ENCODE results near the gene DLGAP1. TPM values are rescaled to one million over a fixed set of nuclear protein-coding genes. Genes with fewer than 3 reads are reported as not detected.

Gene DLGAP1
- total and polyA plus RNA-seq, 2 of the 4 experiments (the other 2 are of a cell fraction), result under 0.01 to 0.09 TPM

GRCh38 chr18:3726238-3726951 is 728.7 kb downstream of the DLGAP1 start:
- ChIA-PET POLR2A (ENCODE audit: unreplicated experiment) (no interaction called here), CTCF (interaction anchor here (1.2 kb wide), 1 partner anchor 10 kb away, joined by 3 read pairs; no protein-coding TSS in a partner anchor)
- H3K18ac ChIP-seq (ENCODE audit: low read depth, low read length), result no peak overlapping the region
- H3K4me1 ChIP-seq (ENCODE audit: control insufficient read depth, insufficient read depth, low read length), result peaks cover 14% of the 10 kb centered on the region
- H2AFZ ChIP-seq (replicated peaks; ENCODE audit: low read length, poor library complexity), result no peak overlapping the region
- TF ChIP-seq BHLHE40 (IDR thresholded peaks at IDR 0.05; ENCODE audit: low read depth, low read length), result no peak
- no peak for TF ChIP-seq CEBPB (IDR thresholded peaks at IDR 0.05; ENCODE audit: low read depth, low read length)
- TF ChIP-seq CHD1 (IDR thresholded peaks at IDR 0.05; ENCODE audit: low read depth, low read length), result no peak
- TF ChIP-seq SMC3 (IDR thresholded peaks at IDR 0.05; ENCODE audit: low read depth, low read length), result no peak
- no peak for TF ChIP-seq USF2 (IDR thresholded peaks at IDR 0.05; ENCODE audit: low read depth, low read length)
- no peak for TF ChIP-seq RAD21 (IDR thresholded peaks at IDR 0.05; ENCODE audit: low read length)
- no peak for TF ChIP-seq MAZ (IDR thresholded peaks at IDR 0.05; ENCODE audit: borderline replicate concordance, low read depth, low read length)
- TF ChIP-seq FOS (IDR thresholded peaks at IDR 0.05; ENCODE audit: low read depth, low read length), result no peak
- TF ChIP-seq NFE2L2 (IDR thresholded peaks at IDR 0.05; ENCODE audit: low read depth, low read length), result no peak
- TF ChIP-seq ELK1 (IDR thresholded peaks at IDR 0.05; ENCODE audit: borderline replicate concordance, low read depth, low read length), result no peak
- no peak for TF ChIP-seq RFX5 (IDR thresholded peaks at IDR 0.05; ENCODE audit: low read depth, low read length)
- no peak for TF ChIP-seq MAFK (IDR thresholded peaks at IDR 0.05; ENCODE audit: low read depth, low read length)
- no peak for TF ChIP-seq CTCF (conservative IDR thresholded peaks at IDR 0.05; ENCODE audit: low read depth, low read length)
- TF ChIP-seq MXI1 (IDR thresholded peaks at IDR 0.05; ENCODE audit: borderline replicate concordance, low read depth, low read length), result no peak
- no peak for TF ChIP-seq RCOR1 (IDR thresholded peaks at IDR 0.05; ENCODE audit: insufficient replicate concordance, low read length)
- no peak for TF ChIP-seq POLR2A (IDR thresholded peaks at IDR 0.05; ENCODE audit: low read depth, low read length)
- H3K4me2 ChIP-seq (ENCODE audit: low read depth, low read length), result no peak overlapping the region
- no peak overlapping the region for H2BK5ac ChIP-seq (ENCODE audit: low read depth, low read length, poor library complexity, severe bottlenecking)
- H3K9me3 ChIP-seq (ENCODE audit: control insufficient read depth, insufficient read depth, low read length), result peaks cover 1% of the 10 kb centered on the region; the same call in 1 of the 2 replicates
- H3K9me1 ChIP-seq (ENCODE audit: insufficient read depth, low read length), result peaks cover 8% of the 10 kb centered on the region
- H3K56ac ChIP-seq (ENCODE audit: extremely low read depth, insufficient read depth, low read length), result no peak overlapping the region
- H3K9ac ChIP-seq (ENCODE audit: low read depth, low read length), result no peak overlapping the region
- no peak overlapping the region for H2BK20ac ChIP-seq (ENCODE audit: low read depth, low read length)
- H3K14ac ChIP-seq (replicated peaks; ENCODE audit: low read depth, low read length), result no peak overlapping the region
- DNase-seq (no peak), ATAC-seq (ENCODE audit: low read depth) (no peak)
- intact Hi-C loops (cut with micrococcal nuclease), result no loop called here
- dilution Hi-C loops (cut with HindIII; ENCODE audit: low sequenced_read_pairs, unreplicated experiment), result no loop called here
- H4K20me1 ChIP-seq (ENCODE audit: insufficient read depth, low read length), result no peaks in the 10 kb centered on the region
- H2BK120ac ChIP-seq (ENCODE audit: low read depth, low read length), result no peak overlapping the region
- H3K79me1 ChIP-seq (ENCODE audit: low read depth in 1 of 2, low read length in 2 of 2), result no peaks in the 10 kb centered on the region
- no peak overlapping the region for H3K27ac ChIP-seq (ENCODE audit: insufficient read depth, low read length)
- WGBS, 2 experiments (ENCODE audit: extremely low coverage in 2 of 2, insufficient read length in 1 of 2), result 100% methylated on average over 1 of the region's 4 CpGs; no CpG with 5 or more reads in 1 of the 2 experiments
- in situ Hi-C loops (cut with MboI; ENCODE audit: low sequenced_read_pairs), result no loop called here
- H3K36me3 ChIP-seq (ENCODE audit: control insufficient read depth, insufficient read depth, low read length), result no peaks in the 10 kb centered on the region; the same call in 1 of the 2 replicates
- H4K8ac ChIP-seq (ENCODE audit: low read depth in 2 of 2, low read length in 2 of 2), result no peak overlapping the region
- no peak overlapping the region for H3K4me3 ChIP-seq (ENCODE audit: insufficient read depth, low read depth, low read length)
- H2BK15ac ChIP-seq (ENCODE audit: low read depth, low read length), result no peak overlapping the region
- no peak overlapping the region for H4K91ac ChIP-seq (ENCODE audit: insufficient read depth, low read depth, low read length)
- H4K5ac ChIP-seq (ENCODE audit: low read depth, low read length), result no peak overlapping the region
- H3K27me3 ChIP-seq (ENCODE audit: control insufficient read depth, insufficient read depth, low read length), result peaks cover 2% of the 10 kb centered on the region; the same call in 1 of the 2 replicates
- H2AK9ac ChIP-seq (replicated peaks; ENCODE audit: low read depth, low read length, poor library complexity), result no peak overlapping the region
- H3K4ac ChIP-seq (ENCODE audit: low read depth, low read length), result no peak overlapping the region
- no TSS peak for BruUV-seq (replicated peaks)
- H2AK5ac ChIP-seq (ENCODE audit: low read depth, low read length), result no peak overlapping the region
- H3K23ac ChIP-seq (ENCODE audit: low read depth, low read length), result no peak overlapping the region
